Measurements from ENCODE around the gene GYS1.

DNA sequence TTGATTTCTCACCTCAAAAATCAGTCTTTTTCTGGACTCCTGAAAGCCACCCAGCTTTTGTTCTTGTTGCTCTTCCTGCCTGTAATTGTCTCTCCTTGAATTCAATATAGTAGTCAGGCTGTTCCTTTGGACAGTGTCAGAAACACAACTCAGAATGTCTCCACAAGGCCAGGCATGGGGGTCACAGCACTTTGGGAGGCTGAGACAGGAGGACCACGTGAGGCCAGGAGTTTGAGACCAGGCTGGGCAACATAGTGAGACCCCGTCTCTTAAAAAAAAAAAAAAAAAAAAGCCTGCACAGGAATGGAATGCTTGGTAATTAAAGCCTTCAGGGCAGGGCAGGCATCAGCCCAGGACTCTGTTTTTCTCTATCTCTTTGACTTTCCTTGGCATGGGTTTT, 47.3 kb downstream of the GYS1 start:
- TF ChIP-seq, protein P1, sequence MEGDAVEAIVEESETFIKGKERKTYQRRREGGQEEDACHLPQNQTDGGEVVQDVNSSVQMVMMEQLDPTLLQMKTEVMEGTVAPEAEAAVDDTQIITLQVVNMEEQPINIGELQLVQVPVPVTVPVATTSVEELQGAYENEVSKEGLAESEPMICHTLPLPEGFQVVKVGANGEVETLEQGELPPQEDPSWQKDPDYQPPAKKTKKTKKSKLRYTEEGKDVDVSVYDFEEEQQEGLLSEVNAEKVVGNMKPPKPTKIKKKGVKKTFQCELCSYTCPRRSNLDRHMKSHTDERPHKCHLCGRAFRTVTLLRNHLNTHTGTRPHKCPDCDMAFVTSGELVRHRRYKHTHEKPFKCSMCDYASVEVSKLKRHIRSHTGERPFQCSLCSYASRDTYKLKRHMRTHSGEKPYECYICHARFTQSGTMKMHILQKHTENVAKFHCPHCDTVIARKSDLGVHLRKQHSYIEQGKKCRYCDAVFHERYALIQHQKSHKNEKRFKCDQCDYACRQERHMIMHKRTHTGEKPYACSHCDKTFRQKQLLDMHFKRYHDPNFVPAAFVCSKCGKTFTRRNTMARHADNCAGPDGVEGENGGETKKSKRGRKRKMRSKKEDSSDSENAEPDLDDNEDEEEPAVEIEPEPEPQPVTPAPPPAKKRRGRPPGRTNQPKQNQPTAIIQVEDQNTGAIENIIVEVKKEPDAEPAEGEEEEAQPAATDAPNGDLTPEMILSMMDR (IDR thresholded peaks at IDR 0.05 in 4 of 5, conservative IDR thresholded peaks at IDR 0.05 in 1 of 5), result no peak
- TF ChIP-seq POLR2A (IDR thresholded peaks at IDR 0.05), result no peak

Measured in gastrocnemius medialis (tissue), 4 donors.